PC-3 (cell line): ENCODE results near the gene LRP11. TPM values are rescaled to one million over a fixed set of nuclear protein-coding genes. Genes with fewer than 3 reads are reported as not detected.

Experiments used
- ATAC-seq: fragments of 200-7000 bp; cut with Tn5 transposase; 2 replicates; pipeline ENCODE4 v1.9.1; 2020; ENCODE audit warnings: mild to moderate bottlenecking, moderate library complexity
- BruUV-seq: library from RNA; stranded (reverse); fragments of 400-500 nt; replicated peaks from 2 replicates; lab custom pipeline; 2021; lab: Mats Ljungman, UMichigan
- CTCF ChIA-PET: fragments of 300-600 bp; sonication (Branson Sonifier 250); formaldehyde crosslinking; loops from one replicate; lab custom pipeline; 2022; ENCODE audit warnings: antibody characterized with exemption; lab: Charles Lee
- POLR2A ChIA-PET: fragments of 300-600 bp; sonication (Branson Sonifier 250); formaldehyde crosslinking; loops from one replicate; lab custom pipeline; 2022; ENCODE audit warnings: antibody characterized with exemption; ENCODE audit not compliant: unreplicated experiment; lab: Charles Lee
- DNase-seq: peaks from one replicate; pipeline ENCODE4 v3.0.0-alpha.2; 2015
- H2AFZ ChIP-seq: fragments of 300-600 bp; sonication (generic); 2 replicates; pipeline ENCODE4 v1.6.0; 2016; ENCODE audit warnings: antibody characterized with exemption, low read length
- H3F3A ChIP-seq: fragments of 300-600 bp; sonication (generic); one replicate; pipeline ENCODE4 v1.6.0; 2017; ENCODE audit warnings: antibody characterized with exemption, low read length, control low read depth, mild to moderate bottlenecking; ENCODE audit not compliant: unreplicated experiment
- H3K27ac ChIP-seq: fragments of 300-600 bp; sonication (generic); 2 replicates; pipeline ENCODE4 v1.5.1; 2016; ENCODE audit warnings: mild to moderate bottlenecking, low read length
- H3K27me3 ChIP-seq: fragments of 300-600 bp; sonication (generic); 2 replicates; pipeline ENCODE4 v1.6.1; 2016; ENCODE audit warnings: low read length, mixed read lengths
- H3K36me3 ChIP-seq: fragments of 300-600 bp; sonication (generic); 2 replicates; pipeline ENCODE4 v1.6.1; 2016; ENCODE audit warnings: low read depth, mixed run types, low read length, mixed read lengths
- H3K4me1 ChIP-seq: fragments of 300-600 bp; sonication (generic); 2 replicates; pipeline ENCODE4 v1.5.1; 2016; ENCODE audit warnings: low read length; ENCODE audit not compliant: insufficient read depth
- H3K4me2 ChIP-seq: fragments of 300-600 bp; sonication (generic); 2 replicates; pipeline ENCODE4 v1.6.0; 2016; ENCODE audit warnings: low read length
- H3K4me3 ChIP-seq: fragments of 300-600 bp; sonication (generic); 2 replicates; pipeline ENCODE4 v1.5.1; 2016; ENCODE audit warnings: mild to moderate bottlenecking, low read length, mixed read lengths
- H3K79me2 ChIP-seq: fragments of 300-600 bp; sonication (generic); 2 replicates; pipeline ENCODE4 v1.6.1; 2017; ENCODE audit warnings: low read length, mixed read lengths
- H3K9ac ChIP-seq: fragments of 300-600 bp; sonication (generic); 2 replicates; pipeline ENCODE4 v1.6.0; 2016; ENCODE audit warnings: mild to moderate bottlenecking, low read length
- H3K9me2 ChIP-seq: fragments of 300-600 bp; sonication (generic); replicated peaks from 2 replicates; pipeline ENCODE4 v1.6.1; 2016; ENCODE audit warnings: mixed run types, low read length, mixed read lengths
- H3K9me3 ChIP-seq: fragments of 300-600 bp; sonication (generic); 2 replicates; pipeline ENCODE4 v1.6.1; 2016; ENCODE audit warnings: low read length, mixed read lengths
- H4K20me1 ChIP-seq: fragments of 300-600 bp; sonication (generic); 2 replicates; pipeline ENCODE4 v1.6.1; 2016; ENCODE audit warnings: low read length, mixed read lengths
- CTCF ChIP-seq: fragments of 300-600 bp; sonication (generic); conservative IDR thresholded peaks from 2 replicates; pipeline ENCODE4 v1.5.1; 2017; ENCODE audit warnings: antibody characterized with exemption, low read depth, mild to moderate bottlenecking, low read length
- EZH2 ChIP-seq: fragments of 300-600 bp; sonication (generic); IDR thresholded peaks from one replicate; pipeline ENCODE4 v1.6.1; 2017; ENCODE audit warnings: antibody characterized with exemption, mild to moderate bottlenecking, low read length; ENCODE audit not compliant: unreplicated experiment
- EZH2phosphoT487 ChIP-seq: fragments of 300-600 bp; sonication (generic); IDR thresholded peaks from 2 replicates; pipeline ENCODE4 v1.6.1; 2018; ENCODE audit warnings: mild to moderate bottlenecking, antibody characterized with exemption, low read length, borderline replicate concordance
- intact Hi-C: fragments of 100-400 bp; cut with micrococcal nuclease; formaldehyde crosslinking; loops from 2 replicates; pipeline ENCODE4 v1.9.0; 2023
- total RNA-seq: library from RNA; depleted of rRNA; stranded (reverse); fragments of >200 nt; gene quantifications from 2 replicates; pipeline ENCODE4 v1.2.3, GENCODE V29; 2014

LRP11 gene
- total RNA-seq, 1 experiment from 2014 or later, result 32.0 TPM

- CTCF ChIA-PET, result no interaction called here
- peak; percentile 67 for DNase-seq
These were observed 3.9 kb upstream of the LRP11 start for GRCh38 chr6:149867876-149868640.

GRCh38 chr6:149864578-149865535 lies 698 bp upstream of the LRP11 start:
- Histone ChIP-seq H3K27me3 (no peaks in the 10 kb centered on the region), H3K9me2 (no peaks in the 10 kb centered on the region), H2AFZ (peak overlapping the region; percentile 93), H3K9me3 (no peaks in the 10 kb centered on the region), H3K4me3 (peak overlapping the region; percentile 79), H3K36me3 (no peaks in the 10 kb centered on the region), H3K9ac (peak overlapping the region; percentile 33; the same call in 1 of the 2 replicates), H3K4me1 (peaks cover 25% of the 10 kb centered on the region), H4K20me1 (no peaks in the 10 kb centered on the region), H3K4me2 (peak overlapping the region; percentile 86), H3K79me2 (peaks cover 32% of the 10 kb centered on the region), H3K27ac (peak overlapping the region; percentile 33), H3F3A (no peaks in the 10 kb centered on the region)
- peak; percentile 11 for ATAC-seq
- TF ChIP-seq EZH2phosphoT487 (no peak), CTCF (peak; percentile 73)
- ChIA-PET POLR2A (no interaction called here), CTCF (no interaction called here)
- intact Hi-C loops, result loop anchor here (1.0 kb wide), 4 partner anchors 18 to 61 kb away; no protein-coding TSS in a partner anchor
- BruUV-seq, result TSS peak; percentile 40
- DNase-seq, result peak; percentile 71

More at GRCh38 chr6:149867876-149868640, 3.9 kb upstream of the LRP11 start:
- H3F3A ChIP-seq, result no peaks in the 10 kb centered on the region
- H3K27me3 ChIP-seq, result no peaks in the 10 kb centered on the region
- H3K4me2 ChIP-seq, result no peak overlapping the region
- H3K36me3 ChIP-seq, result no peaks in the 10 kb centered on the region
- BruUV-seq, result no TSS peak
- no peak overlapping the region for H3K9ac ChIP-seq
- intact Hi-C loops, result no loop called here
- no peak overlapping the region for H3K27ac ChIP-seq
- TF ChIP-seq CTCF (no peak), EZH2phosphoT487 (no peak), EZH2 (no peak)
- H3K79me2 ChIP-seq, result no peaks in the 10 kb centered on the region; the same call in 1 of the 2 replicates
- H3K9me3 ChIP-seq, result no peaks in the 10 kb centered on the region
- POLR2A ChIA-PET, result no interaction called here
- ATAC-seq, result no peak
- no peaks in the 10 kb centered on the region for H4K20me1 ChIP-seq
- H3K4me1 ChIP-seq, result peaks cover 7% of the 10 kb centered on the region; the same call in 1 of the 2 replicates
- no peak overlapping the region for H3K4me3 ChIP-seq
- no peaks in the 10 kb centered on the region for H3K9me2 ChIP-seq
- no peak overlapping the region for H2AFZ ChIP-seq
